AG04449 (cell line): ENCODE data around the gene C15orf61.

Experiments used
- CTCF ChIA-PET: fragments of 350-600 bp; formaldehyde crosslinking; extraction: SDS; loops from one replicate; lab custom pipeline; 2021; ENCODE audit warnings: antibody characterized with exemption; lab: Yijun Ruan, JAX
- POLR2A ChIA-PET: fragments of 400-600, 350-600 bp; formaldehyde crosslinking; extraction: SDS; loops from one replicate; lab custom pipeline; 2020; ENCODE audit warnings: antibody characterized with exemption, inconsistent platforms; lab: Yijun Ruan, JAX
- DNase-seq: peaks from one replicate; pipeline ENCODE4 v3.0.0-alpha.2; 2010; ENCODE audit warnings: low read depth, low spot score
- H3K4me3 ChIP-seq: 2 replicates; pipeline ENCODE4 v1.5.1; 2011; ENCODE audit warnings: low read depth, mild to moderate bottlenecking, control low read depth, low read length
- TF ChIP-seq, protein P1 (sequence below): IDR thresholded peaks from one replicate; pipeline ENCODE4 v1.5.1; 2011; ENCODE audit warnings: mild to moderate bottlenecking, moderate library complexity, low read length, control low read depth, inconsistent platforms; ENCODE audit not compliant: insufficient read depth; ENCODE audit errors: missing control alignments

C15orf61 gene

DNA sequence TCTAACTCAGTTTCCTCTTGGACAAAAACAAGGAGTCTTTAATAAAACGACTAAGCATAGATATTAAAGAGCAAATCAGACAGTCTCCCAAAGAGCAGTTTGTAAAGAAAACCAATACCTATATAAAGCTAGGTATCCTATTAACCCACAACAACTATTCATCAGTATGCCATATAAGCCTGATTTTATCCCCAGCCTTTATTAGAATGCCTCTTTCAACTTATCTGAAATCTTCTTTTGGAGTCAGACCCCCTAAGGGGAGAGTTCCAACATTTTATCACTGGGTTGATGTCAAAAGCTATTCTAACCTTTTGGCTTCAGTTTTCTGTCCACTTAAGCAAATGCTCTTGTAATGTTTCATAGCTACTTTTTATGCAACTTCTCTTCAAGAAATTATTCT is 39.4 kb downstream of the C15orf61 start:
- POLR2A ChIA-PET, result no interaction called here
- CTCF ChIA-PET, result interaction anchor here (1.1 kb wide), 1 partner anchor 11 kb away, joined by 5 read pairs; no protein-coding TSS in a partner anchor
- no peak overlapping the region for H3K4me3 ChIP-seq
- TF ChIP-seq, protein P1, sequence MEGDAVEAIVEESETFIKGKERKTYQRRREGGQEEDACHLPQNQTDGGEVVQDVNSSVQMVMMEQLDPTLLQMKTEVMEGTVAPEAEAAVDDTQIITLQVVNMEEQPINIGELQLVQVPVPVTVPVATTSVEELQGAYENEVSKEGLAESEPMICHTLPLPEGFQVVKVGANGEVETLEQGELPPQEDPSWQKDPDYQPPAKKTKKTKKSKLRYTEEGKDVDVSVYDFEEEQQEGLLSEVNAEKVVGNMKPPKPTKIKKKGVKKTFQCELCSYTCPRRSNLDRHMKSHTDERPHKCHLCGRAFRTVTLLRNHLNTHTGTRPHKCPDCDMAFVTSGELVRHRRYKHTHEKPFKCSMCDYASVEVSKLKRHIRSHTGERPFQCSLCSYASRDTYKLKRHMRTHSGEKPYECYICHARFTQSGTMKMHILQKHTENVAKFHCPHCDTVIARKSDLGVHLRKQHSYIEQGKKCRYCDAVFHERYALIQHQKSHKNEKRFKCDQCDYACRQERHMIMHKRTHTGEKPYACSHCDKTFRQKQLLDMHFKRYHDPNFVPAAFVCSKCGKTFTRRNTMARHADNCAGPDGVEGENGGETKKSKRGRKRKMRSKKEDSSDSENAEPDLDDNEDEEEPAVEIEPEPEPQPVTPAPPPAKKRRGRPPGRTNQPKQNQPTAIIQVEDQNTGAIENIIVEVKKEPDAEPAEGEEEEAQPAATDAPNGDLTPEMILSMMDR, result no peak
- DNase-seq, result no peak

DNA sequence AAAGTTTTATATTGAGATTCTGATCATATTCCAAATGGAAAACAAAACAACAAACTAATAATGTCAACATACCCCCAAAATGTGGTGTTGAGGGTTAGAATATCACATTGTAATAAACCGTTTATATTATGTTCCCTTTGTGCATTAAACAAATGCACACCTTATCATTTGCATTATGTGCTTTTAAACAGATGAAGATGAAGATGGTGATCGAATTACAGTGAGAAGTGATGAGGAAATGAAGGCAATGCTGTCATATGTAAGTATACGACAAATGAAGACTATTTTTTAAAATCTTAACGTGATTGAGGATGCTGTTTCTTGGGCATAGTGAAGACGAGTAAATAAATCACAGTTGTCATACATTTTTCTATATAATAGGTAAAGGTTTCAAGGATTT is 42.2 kb downstream of the C15orf61 start:
- ChIA-PET CTCF (no interaction called here), POLR2A (no interaction called here)
- H3K4me3 ChIP-seq, result no peak overlapping the region
- TF ChIP-seq, protein P1, result no peak
- DNase-seq, result no peak

DNA sequence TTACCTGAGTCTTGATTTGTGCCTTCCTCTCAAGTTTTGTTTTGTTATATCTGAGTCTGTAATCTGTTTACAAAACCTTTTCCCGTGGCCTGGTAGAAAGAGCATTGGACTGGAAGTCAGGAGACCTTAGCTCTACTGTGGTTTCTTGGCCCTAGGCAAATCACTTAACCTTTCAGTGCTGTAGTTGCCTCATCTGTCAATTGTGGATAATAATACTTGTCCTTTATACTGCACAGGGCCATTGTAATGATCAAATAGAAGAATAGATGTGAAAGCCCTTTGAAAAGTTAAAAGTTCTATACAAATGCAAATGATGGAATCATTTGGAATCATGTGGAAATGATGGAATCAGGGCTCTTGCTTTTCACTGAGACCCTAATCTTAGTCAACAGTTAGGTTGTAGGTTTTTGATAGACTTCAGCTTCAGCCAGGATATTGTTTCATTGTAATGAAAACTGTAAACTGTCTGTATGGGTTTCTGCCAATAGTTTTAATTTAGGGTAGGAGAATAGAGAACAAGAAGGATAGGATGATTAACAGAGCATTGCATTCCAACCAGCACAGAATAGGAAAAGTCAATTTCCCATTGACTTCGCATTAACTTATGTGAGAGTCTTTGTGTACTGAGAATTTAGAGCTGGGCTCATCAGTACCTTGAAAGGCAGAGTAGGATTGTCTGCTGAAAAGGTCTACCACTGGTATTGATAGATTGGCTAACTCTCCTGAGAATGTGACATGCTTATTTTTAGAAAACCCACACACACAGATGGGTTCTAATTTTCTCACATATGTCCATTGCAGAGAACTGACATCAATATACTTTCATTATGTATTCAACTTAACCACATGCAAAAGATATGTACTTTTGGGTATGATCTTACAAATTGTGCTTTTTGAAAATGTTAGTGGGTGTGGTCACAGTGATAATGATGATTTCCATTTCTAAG is 43.4 kb downstream of the C15orf61 start:
- H3K4me3 ChIP-seq, result no peak overlapping the region
- TF ChIP-seq, protein P1, result no peak
- ChIA-PET POLR2A (interaction anchor here (0.6 to 0.7 kb wide), 2 partner anchors 40 to 623 kb away, joined by 3 read pairs; no protein-coding TSS in a partner anchor), CTCF (no interaction called here)
- no peak for DNase-seq

DNA sequence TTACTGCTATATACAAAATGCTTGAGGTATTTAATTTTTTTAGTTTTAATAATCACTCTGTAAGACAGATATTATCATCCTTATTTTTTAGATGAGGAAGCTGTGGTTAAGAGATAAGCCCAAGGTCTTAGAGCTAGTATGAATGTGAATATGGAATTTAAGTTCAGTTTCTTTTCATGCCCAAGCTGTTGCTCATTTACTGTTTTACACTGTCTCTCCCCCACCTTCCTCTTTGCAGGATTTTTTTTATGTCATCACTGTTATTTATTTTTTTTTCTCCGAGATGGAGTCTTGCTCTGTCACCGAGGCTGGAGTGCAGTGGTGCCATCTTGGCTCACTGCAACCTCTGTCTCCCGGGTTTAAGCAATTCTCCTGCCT is 44.0 kb downstream of the C15orf61 start:
- ChIA-PET POLR2A (interaction anchor here (0.6 to 0.7 kb wide), 2 partner anchors 41 to 623 kb away, joined by 3 read pairs; no protein-coding TSS in a partner anchor), CTCF (no interaction called here)
- no peak for DNase-seq
- H3K4me3 ChIP-seq, result no peak overlapping the region
- TF ChIP-seq, protein P1, result no peak

DNA sequence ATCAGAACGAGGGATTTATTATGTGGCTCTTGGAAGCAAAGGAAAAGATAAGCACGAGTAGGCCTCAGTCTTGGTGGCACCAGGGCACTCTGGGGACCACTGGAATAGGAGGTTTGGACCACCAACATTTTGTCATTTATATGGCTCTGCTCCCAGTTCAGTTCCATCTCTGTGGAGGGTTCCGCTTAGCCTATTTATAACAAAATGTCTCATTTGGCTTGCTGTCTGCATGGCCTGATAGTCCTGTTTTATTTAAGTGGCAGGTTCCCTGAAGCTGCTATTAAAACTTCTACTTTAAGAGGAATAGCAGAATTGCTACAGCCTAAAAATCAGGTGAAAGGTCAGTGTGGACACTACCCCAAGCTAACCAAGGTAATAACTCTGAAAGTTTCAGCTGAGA is 48.7 kb downstream of the C15orf61 start:
- TF ChIP-seq, protein P1, result no peak
- DNase-seq, result no peak
- POLR2A ChIA-PET, result no interaction called here
- CTCF ChIA-PET, result interaction anchor here (0.8 kb wide), 1 partner anchor 17 kb away, joined by 3 read pairs; no protein-coding TSS in a partner anchor
- H3K4me3 ChIP-seq, result no peak overlapping the region
